Activated CD8-positive, alpha-beta memory T cell treated with anti-CD3 and anti-CD28 coated beads for 1 hour (primary cell): Measurements from ENCODE around the gene CDK19.
"Not testable (repeated sequence)": the region's sequence is repeated elsewhere in the genome, so short reads cannot be mapped to it uniquely, and the experiment has no call there.

Experiments
- DNase-seq, 2 donors: peaks; one replicate each; pipeline ENCODE4 v3.0.0-alpha.2; 2020; ENCODE audit warnings: low read depth in 1 of 2; ENCODE audit errors: extremely low read depth in 1 of 2

The CDK19 gene

GRCh38 chr6:110628330-110628729, 186.9 kb downstream of the CDK19 start:
- DNase-seq = no peak

DNA sequence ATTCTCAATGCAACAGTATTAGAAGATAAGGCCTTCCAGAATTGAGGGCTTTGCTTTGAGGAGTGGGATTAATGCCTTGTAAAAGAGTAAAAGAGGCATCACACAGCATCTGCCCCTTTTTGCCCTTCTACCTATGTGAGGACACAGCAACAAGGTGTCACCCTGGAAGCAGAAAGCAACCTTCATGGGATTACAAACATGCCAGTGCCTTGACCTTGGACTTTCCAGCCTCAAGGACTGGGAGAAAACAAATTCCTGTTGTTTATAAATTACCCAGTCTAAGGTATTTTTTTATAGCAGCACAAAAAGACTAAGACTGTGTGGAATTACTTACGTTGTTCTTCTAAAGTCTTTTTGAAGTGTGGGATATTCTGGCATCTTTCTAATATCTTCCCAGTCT, 188.8 kb downstream of the CDK19 start:
- no peak for DNase-seq

GRCh38 chr6:110625883-110626282, 189.4 kb downstream of the CDK19 start:
- DNase-seq = no peak

DNA sequence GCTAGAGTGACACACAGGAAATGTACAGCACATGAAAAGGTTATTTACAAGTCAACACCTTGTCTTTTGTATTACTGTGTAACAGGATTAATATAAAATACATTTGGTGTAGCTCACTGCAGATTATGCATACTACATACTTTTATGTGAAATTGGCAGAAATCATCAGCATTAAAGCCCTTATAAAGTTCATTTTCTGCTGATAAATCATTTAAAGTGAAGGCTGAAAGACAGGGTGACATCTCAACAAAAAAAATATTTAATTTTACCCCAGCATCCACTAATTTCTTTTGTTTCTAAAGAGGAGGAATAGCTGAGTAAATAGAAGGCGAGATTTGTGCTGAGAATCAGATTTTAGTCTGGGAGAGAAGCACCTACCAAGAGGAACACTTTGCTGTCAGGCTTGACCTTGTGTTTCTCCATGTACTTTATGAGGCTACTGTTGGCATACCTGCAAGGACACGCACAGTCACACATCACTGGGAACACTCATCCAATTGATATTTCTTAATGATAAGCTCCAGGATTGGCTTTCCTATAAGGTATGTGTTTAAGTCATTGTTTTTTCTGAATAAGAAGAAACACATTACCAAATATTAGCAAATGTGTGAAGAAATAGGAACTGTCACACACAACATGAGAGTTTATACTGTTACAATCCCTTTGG, 192.2 kb downstream of the CDK19 start:
- no peak for DNase-seq

- DNase-seq = no peak
These were observed 194.2 kb downstream of the CDK19 start for GRCh38 chr6:110621061-110621460.

- DNase-seq = no peak
These were observed 195.2 kb downstream of the CDK19 start for GRCh38 chr6:110620065-110620464.

DNA sequence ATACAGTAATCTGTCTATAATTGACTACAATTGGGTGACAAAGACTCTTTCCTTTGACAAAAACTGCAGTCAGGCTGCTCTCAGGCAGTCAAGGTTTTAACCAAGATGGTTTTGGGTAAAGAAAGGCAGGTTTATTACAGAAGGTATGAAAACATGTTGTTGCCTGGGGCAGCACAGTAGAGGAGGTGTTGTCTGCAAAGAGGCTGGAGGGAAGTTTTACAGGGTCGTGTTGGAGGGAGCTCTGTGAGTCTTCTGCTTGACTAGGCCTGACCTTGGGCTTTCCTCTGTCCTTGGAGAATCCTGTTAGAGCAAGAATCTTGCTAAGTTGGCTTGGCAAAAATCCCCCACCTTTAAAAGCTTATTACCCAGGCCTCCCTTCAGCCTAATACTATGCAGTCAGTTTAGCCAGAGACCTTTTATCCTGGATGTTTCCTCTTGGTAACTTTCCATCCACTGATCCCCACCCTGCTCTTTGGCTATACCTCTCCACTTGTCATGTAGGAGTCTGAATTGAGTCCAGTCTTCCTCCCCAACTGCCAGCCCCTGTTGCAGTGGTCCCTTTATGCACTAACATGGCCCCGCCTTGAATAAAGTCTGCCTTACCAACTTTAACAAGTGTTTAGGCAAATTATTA, 195.9 kb downstream of the CDK19 start:
- DNase-seq = no peak

- no peak for DNase-seq
These were observed 196.5 kb downstream of the CDK19 start for GRCh38 chr6:110618591-110619267.

DNA sequence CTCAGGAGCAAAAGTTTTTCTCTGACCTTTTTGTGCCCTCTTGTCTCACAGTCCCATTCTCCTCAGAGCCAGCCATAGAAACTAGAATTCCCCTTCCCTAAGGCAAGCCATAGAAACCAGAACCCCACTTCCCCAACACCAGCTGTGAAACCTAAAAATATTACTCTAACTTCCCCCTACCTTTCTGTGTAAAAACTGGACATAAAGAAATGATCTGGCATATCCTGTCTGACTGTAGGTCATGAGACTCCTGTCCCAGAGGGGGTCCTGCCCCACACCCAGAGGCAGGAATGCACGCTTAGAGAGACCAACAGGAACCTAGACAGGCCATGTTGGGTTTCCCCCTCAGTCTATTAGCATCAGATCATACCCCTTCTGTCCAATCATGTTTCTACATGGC, 198.2 kb downstream of the CDK19 start:
- no peak for DNase-seq

DNA sequence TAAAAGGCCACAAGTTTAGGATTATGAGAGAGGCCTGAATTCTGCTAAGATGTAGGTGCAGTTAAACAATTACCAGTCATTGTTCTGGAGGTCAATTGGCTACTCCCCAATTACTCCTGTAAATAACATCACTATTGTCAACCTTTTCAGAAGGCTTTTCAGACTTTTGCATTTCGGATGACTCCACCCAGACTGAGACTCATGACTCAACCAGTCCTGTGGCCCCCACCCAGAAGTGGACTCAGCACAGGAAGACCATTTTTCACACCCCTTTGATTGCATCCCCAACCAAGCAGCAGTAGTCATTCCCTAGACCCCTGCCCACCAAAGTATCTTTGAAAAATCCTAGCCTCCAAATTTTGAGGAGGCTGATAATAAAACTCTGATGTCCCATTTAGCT, 199.5 kb downstream of the CDK19 start:
- no peak for DNase-seq

DNA sequence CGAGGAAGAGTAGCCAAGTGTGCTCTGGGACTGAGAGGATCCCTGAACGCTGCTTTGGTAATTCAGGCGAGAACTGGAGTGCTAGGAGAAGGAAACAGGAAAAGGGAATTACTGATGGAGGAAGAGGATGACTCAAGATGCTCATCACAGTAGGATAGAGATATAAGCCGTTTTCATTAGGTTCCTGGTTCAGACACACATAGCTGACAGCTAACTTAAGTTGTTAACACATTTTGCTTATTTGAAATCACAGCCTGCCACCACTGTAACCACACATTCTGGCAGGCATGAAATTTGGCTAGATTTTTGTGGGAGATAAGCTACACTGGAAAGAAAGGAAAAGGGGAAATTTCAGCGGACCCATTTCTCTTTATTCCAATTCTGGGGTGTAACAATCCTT, 200.7 kb downstream of the CDK19 start:
- DNase-seq = no peak

DNA sequence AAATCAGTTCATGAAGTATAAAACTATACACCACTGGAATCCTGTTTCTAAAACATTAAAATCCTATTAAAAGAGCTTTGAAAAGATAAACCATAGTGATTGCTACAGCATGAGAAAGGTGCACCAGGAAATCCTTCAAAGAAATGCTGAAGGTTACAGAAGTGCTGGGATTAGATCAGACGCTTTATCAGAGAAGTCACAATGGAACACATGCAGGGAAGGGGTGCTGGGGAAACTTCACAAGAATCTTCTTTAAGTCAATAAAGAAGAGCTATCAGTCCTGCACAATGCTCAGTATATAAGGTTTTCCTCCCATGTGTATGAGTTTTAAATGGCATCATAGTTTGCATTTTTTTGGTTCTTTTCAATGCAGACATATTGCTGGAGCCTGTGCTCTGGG, 201.2 kb downstream of the CDK19 start:
- DNase-seq = no peak

- DNase-seq = no peak
These were observed 201.9 kb downstream of the CDK19 start for GRCh38 chr6:110613356-110613755.

DNA sequence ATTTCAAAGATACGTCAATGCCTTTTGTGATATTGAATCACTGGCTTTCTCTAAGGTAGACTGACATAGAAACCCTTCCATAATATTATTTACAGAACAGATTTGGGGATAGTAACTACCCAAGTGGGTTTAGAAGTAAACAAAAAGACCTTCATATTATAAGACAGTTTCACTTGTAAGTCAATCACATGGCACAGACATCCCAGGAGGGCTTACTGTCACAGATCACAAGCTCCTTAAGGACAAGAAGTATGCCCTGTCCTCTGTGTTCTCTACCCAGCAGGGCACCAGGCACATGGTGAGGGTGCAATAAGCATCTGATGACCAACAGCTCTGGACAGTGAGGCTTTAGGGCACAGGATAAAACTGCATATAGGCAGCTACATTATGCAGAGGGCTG, 203.0 kb downstream of the CDK19 start:
- DNase-seq = no peak

DNA sequence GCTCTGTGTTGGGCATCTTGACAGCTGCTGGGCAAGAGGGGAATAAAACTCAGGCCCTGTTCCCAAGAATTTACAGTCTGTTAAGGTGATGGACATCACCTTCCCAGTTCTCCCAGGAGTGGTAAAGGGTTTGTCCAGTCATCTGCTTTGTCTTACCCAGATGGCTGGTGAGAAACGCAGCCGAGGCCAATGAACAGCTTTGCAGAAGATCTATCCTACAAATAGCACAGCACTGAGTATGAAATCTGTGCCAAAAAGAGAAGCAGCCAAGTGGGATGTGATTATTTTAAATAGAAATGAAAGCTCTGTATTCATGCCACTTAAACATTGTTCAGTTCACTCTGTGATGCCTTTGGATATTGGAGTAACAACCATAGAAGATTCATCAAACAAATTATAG, 206.2 kb downstream of the CDK19 start:
- DNase-seq = no peak

GRCh38 chr6:110608151-110608550, 207.1 kb downstream of the CDK19 start:
- no peak for DNase-seq

DNA sequence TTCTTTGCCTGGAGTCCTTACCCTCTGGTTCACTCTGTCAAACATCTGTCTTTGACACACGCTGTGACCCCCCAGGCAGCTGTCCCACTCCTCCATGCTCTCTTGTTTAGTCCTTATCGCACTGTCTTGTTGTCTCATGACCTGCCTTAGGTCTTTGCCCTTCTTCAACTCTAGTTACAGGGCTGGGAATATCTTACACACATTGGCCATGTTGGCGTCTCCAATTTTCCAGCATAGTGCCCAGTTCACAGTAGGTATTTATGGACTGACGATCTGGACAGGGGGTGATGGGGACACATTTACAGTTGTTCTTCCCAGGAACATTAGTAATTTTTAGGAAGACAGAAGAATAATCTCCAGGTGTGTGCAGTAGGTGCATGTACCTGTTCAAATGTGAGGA, 209.1 kb downstream of the CDK19 start:
- DNase-seq = no peak

DNA sequence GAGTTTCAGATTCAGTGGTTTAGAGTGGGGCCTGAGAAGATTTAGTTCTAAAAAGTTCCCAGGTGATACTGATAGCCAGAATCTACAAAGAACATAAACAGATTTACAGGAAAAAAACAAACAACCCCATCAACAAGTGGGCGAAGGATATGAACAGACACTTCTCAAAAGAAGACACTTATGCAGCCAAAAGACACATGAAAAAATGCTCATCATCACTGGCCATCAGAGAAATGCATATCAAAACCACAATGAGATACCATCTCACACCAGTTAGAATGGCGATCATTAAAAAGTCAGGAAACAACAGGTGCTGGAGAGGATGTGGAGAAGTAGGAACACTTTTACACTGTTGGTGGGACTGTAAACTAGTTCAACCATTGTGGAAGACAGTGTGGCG, 214.6 kb downstream of the CDK19 start:
- DNase-seq = not testable (repeated sequence)

- DNase-seq = no peak
These were observed 217.5 kb downstream of the CDK19 start for GRCh38 chr6:110597761-110598160.

GRCh38 chr6:110596354-110596753, 218.9 kb downstream of the CDK19 start:
- no peak for DNase-seq

GRCh38 chr6:110595112-110595511, 220.2 kb downstream of the CDK19 start:
- DNase-seq = no peak

- DNase-seq = no peak
These were observed 221.6 kb downstream of the CDK19 start for GRCh38 chr6:110593637-110594036.
